ENCODE data around the gene TIMM8A. TPM values are rescaled to one million over a fixed set of nuclear protein-coding genes. Genes with fewer than 3 reads are reported as not detected.

The TIMM8A gene
- polyA plus RNA-seq, 1 experiment, result 5.9 TPM

DNA sequence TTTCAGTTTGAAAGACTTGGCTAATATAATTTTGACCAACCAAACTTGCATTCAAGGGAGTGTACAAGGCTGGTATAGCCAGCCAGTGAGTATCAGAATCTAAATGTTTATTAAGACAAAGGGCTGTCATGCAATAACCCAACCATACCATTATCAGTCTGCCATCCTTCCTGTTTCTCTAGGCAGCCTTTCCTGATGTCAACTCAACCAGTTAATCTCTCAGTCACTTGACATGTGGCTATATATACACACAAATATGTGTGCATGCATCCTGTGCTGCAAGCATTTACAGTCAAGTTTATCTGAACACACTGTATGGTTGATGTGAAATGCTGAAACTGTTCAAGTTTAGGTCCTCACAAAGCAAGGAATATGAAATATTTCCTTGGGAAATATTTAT is 20.3 kb upstream of the TIMM8A start:
- ChIA-PET POLR2A (no interaction called here), CTCF (no interaction called here)
- Histone ChIP-seq H3K36me3 (ENCODE audit: control insufficient read depth, insufficient read depth, low read length) (no peaks in the 10 kb centered on the region), H3K27me3 (ENCODE audit: control insufficient read depth, insufficient read depth, low read length) (no peaks in the 10 kb centered on the region), H3K4me3 (ENCODE audit: low read depth, low read length) (no peak overlapping the region)
- TF ChIP-seq, protein P1, sequence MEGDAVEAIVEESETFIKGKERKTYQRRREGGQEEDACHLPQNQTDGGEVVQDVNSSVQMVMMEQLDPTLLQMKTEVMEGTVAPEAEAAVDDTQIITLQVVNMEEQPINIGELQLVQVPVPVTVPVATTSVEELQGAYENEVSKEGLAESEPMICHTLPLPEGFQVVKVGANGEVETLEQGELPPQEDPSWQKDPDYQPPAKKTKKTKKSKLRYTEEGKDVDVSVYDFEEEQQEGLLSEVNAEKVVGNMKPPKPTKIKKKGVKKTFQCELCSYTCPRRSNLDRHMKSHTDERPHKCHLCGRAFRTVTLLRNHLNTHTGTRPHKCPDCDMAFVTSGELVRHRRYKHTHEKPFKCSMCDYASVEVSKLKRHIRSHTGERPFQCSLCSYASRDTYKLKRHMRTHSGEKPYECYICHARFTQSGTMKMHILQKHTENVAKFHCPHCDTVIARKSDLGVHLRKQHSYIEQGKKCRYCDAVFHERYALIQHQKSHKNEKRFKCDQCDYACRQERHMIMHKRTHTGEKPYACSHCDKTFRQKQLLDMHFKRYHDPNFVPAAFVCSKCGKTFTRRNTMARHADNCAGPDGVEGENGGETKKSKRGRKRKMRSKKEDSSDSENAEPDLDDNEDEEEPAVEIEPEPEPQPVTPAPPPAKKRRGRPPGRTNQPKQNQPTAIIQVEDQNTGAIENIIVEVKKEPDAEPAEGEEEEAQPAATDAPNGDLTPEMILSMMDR (IDR thresholded peaks at IDR 0.05; ENCODE audit: insufficient read depth, low read depth, low read length), result no peak
- no peak for DNase-seq (ENCODE audit: low read depth)

DNA sequence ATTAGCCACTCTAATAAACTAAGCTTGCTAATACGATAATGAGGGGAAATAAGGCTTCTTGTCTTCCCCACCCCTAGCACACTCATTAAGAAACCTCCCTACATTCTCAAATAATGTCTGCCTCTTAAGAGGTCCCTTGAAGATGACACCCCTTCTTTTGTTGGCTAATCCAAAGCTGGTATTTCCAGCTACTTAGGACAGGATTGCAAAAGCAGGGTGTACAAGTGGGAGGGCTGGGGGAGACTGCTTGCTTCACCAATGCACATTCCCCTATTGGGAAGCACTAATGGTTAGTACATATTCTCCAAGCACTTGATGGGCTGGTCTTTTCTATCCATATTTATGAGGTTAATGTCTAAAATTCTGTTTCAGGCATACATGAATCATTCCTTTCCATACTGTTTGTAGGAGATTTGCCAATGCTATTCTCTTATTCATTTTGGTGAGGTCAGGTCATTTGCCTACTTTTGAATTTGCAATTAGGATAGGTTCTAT is 16.8 kb upstream of the TIMM8A start:
- DNase-seq (ENCODE audit: low read depth), result no peak
- no peak overlapping the region for H3K4me3 ChIP-seq (ENCODE audit: low read depth, low read length)
- no peaks in the 10 kb centered on the region for H3K36me3 ChIP-seq (ENCODE audit: control insufficient read depth, insufficient read depth, low read length)
- TF ChIP-seq, protein P1 (IDR thresholded peaks at IDR 0.05; ENCODE audit: insufficient read depth, low read depth, low read length), result no peak
- ChIA-PET POLR2A (no interaction called here), CTCF (no interaction called here)
- H3K27me3 ChIP-seq (ENCODE audit: control insufficient read depth, insufficient read depth, low read length), result no peaks in the 10 kb centered on the region

DNA sequence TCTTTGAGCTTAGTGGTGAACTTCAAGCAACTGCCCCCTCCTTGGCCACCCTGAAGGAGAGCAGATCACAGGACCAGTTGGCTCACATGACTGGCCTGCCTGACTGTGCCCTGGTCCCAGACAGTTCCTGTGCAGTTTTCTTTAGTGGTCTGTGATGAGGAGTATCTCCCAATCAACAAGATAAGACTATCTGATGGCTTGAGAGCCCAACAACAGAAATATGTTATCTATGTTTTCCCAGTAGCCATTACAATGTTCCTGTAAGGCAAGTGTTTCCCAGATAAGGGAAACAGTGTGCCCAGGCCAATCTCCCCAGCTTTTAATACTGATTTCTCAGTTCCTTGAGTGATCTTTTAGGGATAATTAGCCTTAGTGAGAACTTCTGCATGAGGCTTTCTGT is 14.2 kb upstream of the TIMM8A start:
- H3K4me3 ChIP-seq (ENCODE audit: low read depth, low read length), result no peak overlapping the region
- no peaks in the 10 kb centered on the region for H3K36me3 ChIP-seq (ENCODE audit: control insufficient read depth, insufficient read depth, low read length)
- DNase-seq (ENCODE audit: low read depth), result no peak
- CTCF ChIA-PET, result no interaction called here
- POLR2A ChIA-PET, result no interaction called here
- no peaks in the 10 kb centered on the region for H3K27me3 ChIP-seq (ENCODE audit: control insufficient read depth, insufficient read depth, low read length)
- TF ChIP-seq, protein P1 (IDR thresholded peaks at IDR 0.05; ENCODE audit: insufficient read depth, low read depth, low read length), result no peak

DNA sequence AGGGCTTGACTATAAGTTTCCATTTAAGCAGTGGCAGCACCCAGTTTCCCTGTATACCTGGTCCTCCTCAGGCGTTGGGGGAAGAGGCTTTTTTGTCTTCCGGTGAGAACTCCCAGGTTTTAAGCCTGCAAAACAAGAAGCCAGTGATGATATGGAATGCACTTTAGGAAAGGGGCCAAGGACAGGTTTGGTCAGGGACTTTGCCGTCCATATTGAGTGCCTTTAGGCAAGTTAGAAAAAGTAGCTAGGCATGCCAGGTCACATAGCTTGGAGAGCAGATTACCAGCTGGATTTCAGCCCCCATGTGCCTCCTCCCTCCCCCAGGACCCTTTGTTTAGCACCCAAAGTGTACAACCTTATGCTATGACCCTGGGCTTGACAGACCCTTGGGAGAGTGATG is 13.6 kb upstream of the TIMM8A start:
- DNase-seq (ENCODE audit: low read depth), result no peak
- H3K27me3 ChIP-seq (ENCODE audit: control insufficient read depth, insufficient read depth, low read length), result no peaks in the 10 kb centered on the region
- ChIA-PET POLR2A (no interaction called here), CTCF (no interaction called here)
- H3K4me3 ChIP-seq (ENCODE audit: low read depth, low read length), result no peak overlapping the region
- TF ChIP-seq, protein P1 (IDR thresholded peaks at IDR 0.05; ENCODE audit: insufficient read depth, low read depth, low read length), result no peak
- H3K36me3 ChIP-seq (ENCODE audit: control insufficient read depth, insufficient read depth, low read length), result no peaks in the 10 kb centered on the region

DNA sequence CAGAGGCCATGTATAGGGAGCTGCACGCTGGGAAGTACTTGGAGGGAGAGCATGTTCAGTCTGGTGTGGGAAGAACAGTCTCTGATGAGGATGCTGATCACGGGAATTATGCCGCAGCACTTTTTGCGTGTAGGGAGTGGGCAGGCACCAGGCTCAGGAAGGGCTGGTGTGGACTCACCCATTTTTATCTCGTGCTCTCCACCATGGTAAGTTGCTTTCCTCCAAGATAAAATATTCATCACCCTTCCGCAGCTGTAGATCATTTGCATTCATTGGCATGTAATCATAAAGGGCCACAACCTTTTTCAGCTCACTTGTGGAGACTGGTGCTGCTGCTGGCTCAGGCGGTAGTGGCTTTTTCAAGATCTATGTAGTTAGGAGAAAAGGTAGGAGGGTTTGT is 11.8 kb upstream of the TIMM8A start:
- Histone ChIP-seq H3K36me3 (ENCODE audit: control insufficient read depth, insufficient read depth, low read length) (no peaks in the 10 kb centered on the region), H3K27me3 (ENCODE audit: control insufficient read depth, insufficient read depth, low read length) (no peaks in the 10 kb centered on the region), H3K4me3 (ENCODE audit: low read depth, low read length) (no peak overlapping the region)
- TF ChIP-seq, protein P1 (IDR thresholded peaks at IDR 0.05; ENCODE audit: insufficient read depth, low read depth, low read length), result no peak
- POLR2A ChIA-PET, result no interaction called here
- no peak for DNase-seq (ENCODE audit: low read depth)
- CTCF ChIA-PET, result no interaction called here
